ENCODE results near the gene ZNF391.
"Not testable (repeated sequence)": the region's sequence is repeated elsewhere in the genome, so short reads cannot be mapped to it uniquely, and the experiment has no call there.

The ZNF391 gene

GRCh38 chr6:27388293-27389197 lies at the start of gene ZNF391:
Gene ZNF391 (plus strand): TSS chr6:27388759. CDS start chr6:27400371, 11,612 bp downstream.
- peaks cover 26% of the 10 kb centered on the region for H3K4me1 Mint-ChIP-seq (ENCODE audit: low read depth)
- H3K27me3 Mint-ChIP-seq, result peaks cover 1% of the 10 kb centered on the region
- H3K9me3 Mint-ChIP-seq, result peaks cover 3% of the 10 kb centered on the region
- H3K36me3 Mint-ChIP-seq (ENCODE audit: low read depth), result peaks cover under 1% of the 10 kb centered on the region
- H3K4me3 Mint-ChIP-seq, result peak within 1 kb of the TSS; percentile 95
- H3K27ac Mint-ChIP-seq, result peak within 1 kb of the TSS; percentile 91

GRCh38 chr6:27352850-27353249 lies 35.7 kb upstream of the ZNF391 start:
- H3K4me3 Mint-ChIP-seq, result no peak overlapping the region
- no peak overlapping the region for H3K27ac Mint-ChIP-seq
- H3K4me1 Mint-ChIP-seq (ENCODE audit: low read depth), result no peaks in the 10 kb centered on the region
- H3K9me3 Mint-ChIP-seq, result peaks cover 33% of the 10 kb centered on the region
- H3K36me3 Mint-ChIP-seq (ENCODE audit: low read depth), result peaks cover 10% of the 10 kb centered on the region
- H3K27me3 Mint-ChIP-seq, result peaks cover 5% of the 10 kb centered on the region

GRCh38 chr6:27358786-27359185 lies 29.8 kb upstream of the ZNF391 start:
- no peaks in the 10 kb centered on the region for H3K27me3 Mint-ChIP-seq
- no peaks in the 10 kb centered on the region for H3K4me1 Mint-ChIP-seq (ENCODE audit: low read depth)
- peaks cover 47% of the 10 kb centered on the region for H3K9me3 Mint-ChIP-seq
- H3K27ac Mint-ChIP-seq, result no peak overlapping the region
- H3K36me3 Mint-ChIP-seq (ENCODE audit: low read depth), result peaks cover 38% of the 10 kb centered on the region
- no peak overlapping the region for H3K4me3 Mint-ChIP-seq

- Mint-ChIP-seq H3K4me1 (ENCODE audit: low read depth) (no peaks in the 10 kb centered on the region), H3K4me3 (no peak overlapping the region), H3K27ac (no peak overlapping the region), H3K27me3 (no peaks in the 10 kb centered on the region), H3K9me3 (peaks cover 47% of the 10 kb centered on the region), H3K36me3 (ENCODE audit: low read depth) (peaks cover 38% of the 10 kb centered on the region)
Observed at GRCh38 chr6:27359231-27359630, 29.3 kb upstream of the ZNF391 start.

GRCh38 chr6:27368202-27368601 lies 20.4 kb upstream of the ZNF391 start:
- peaks cover 24% of the 10 kb centered on the region for H3K36me3 Mint-ChIP-seq (ENCODE audit: low read depth)
- H3K27me3 Mint-ChIP-seq, result no peaks in the 10 kb centered on the region
- no peaks in the 10 kb centered on the region for H3K4me1 Mint-ChIP-seq (ENCODE audit: low read depth)
- H3K27ac Mint-ChIP-seq, result no peak overlapping the region
- H3K9me3 Mint-ChIP-seq, result peaks cover 10% of the 10 kb centered on the region
- no peak overlapping the region for H3K4me3 Mint-ChIP-seq

- Mint-ChIP-seq H3K36me3 (ENCODE audit: low read depth) (peaks cover 22% of the 10 kb centered on the region), H3K4me3 (no peak overlapping the region), H3K9me3 (peaks cover 10% of the 10 kb centered on the region), H3K27me3 (peaks cover 8% of the 10 kb centered on the region), H3K27ac (no peak overlapping the region), H3K4me1 (ENCODE audit: low read depth) (peaks cover 15% of the 10 kb centered on the region)
Observed at GRCh38 chr6:27370391-27370790, 18.2 kb upstream of the ZNF391 start.

GRCh38 chr6:27374824-27375612 lies 13.5 kb upstream of the ZNF391 start:
- H3K36me3 Mint-ChIP-seq (ENCODE audit: low read depth), result no peaks in the 10 kb centered on the region
- H3K4me3 Mint-ChIP-seq, result peak overlapping the region; percentile 85
- H3K4me1 Mint-ChIP-seq (ENCODE audit: low read depth), result peaks cover 21% of the 10 kb centered on the region
- peaks cover 13% of the 10 kb centered on the region for H3K27me3 Mint-ChIP-seq
- no peak overlapping the region for H3K27ac Mint-ChIP-seq
- no peaks in the 10 kb centered on the region for H3K9me3 Mint-ChIP-seq

- peak overlapping the region; percentile 79 for H3K27ac Mint-ChIP-seq
- H3K27me3 Mint-ChIP-seq, result peaks cover 13% of the 10 kb centered on the region
- H3K36me3 Mint-ChIP-seq (ENCODE audit: low read depth), result no peaks in the 10 kb centered on the region
- H3K9me3 Mint-ChIP-seq, result no peaks in the 10 kb centered on the region
- peak overlapping the region; percentile 85 for H3K4me3 Mint-ChIP-seq
- peaks cover 21% of the 10 kb centered on the region for H3K4me1 Mint-ChIP-seq (ENCODE audit: low read depth)
Observed at GRCh38 chr6:27375613-27376079, 12.9 kb upstream of the ZNF391 start.

- H3K27ac Mint-ChIP-seq; H3K36me3 Mint-ChIP-seq (ENCODE audit: low read depth): not testable (repeated sequence)
- H3K9me3 Mint-ChIP-seq, result peaks cover 13% of the 10 kb centered on the region
Observed at GRCh38 chr6:27378406-27378805, 10.2 kb upstream of the ZNF391 start.

GRCh38 chr6:27381001-27381400 lies 7.6 kb upstream of the ZNF391 start:
- H3K36me3 Mint-ChIP-seq (ENCODE audit: low read depth); H3K27ac Mint-ChIP-seq; H3K4me3 Mint-ChIP-seq; H3K4me1 Mint-ChIP-seq (ENCODE audit: low read depth): not testable (repeated sequence)
- peaks cover 14% of the 10 kb centered on the region for H3K27me3 Mint-ChIP-seq
- peaks cover 17% of the 10 kb centered on the region for H3K9me3 Mint-ChIP-seq

More at GRCh38 chr6:27378406-27378805, 10.2 kb upstream of the ZNF391 start:
- not testable (repeated sequence) for H3K4me3 Mint-ChIP-seq
- Mint-ChIP-seq H3K4me1 (ENCODE audit: low read depth) (peaks cover 21% of the 10 kb centered on the region), H3K27me3 (peaks cover 19% of the 10 kb centered on the region)

GRCh38 chr6:27383011-27383410 lies 5.5 kb upstream of the ZNF391 start:
- H3K9me3 Mint-ChIP-seq, result peaks cover 17% of the 10 kb centered on the region
- no peak overlapping the region for H3K4me3 Mint-ChIP-seq
- peaks cover 7% of the 10 kb centered on the region for H3K36me3 Mint-ChIP-seq (ENCODE audit: low read depth)
- peaks cover 3% of the 10 kb centered on the region for H3K4me1 Mint-ChIP-seq (ENCODE audit: low read depth)
- H3K27ac Mint-ChIP-seq, result no peak overlapping the region
- H3K27me3 Mint-ChIP-seq, result peaks cover 9% of the 10 kb centered on the region

GRCh38 chr6:27383481-27383880 lies 5.1 kb upstream of the ZNF391 start:
- peaks cover 7% of the 10 kb centered on the region for H3K36me3 Mint-ChIP-seq (ENCODE audit: low read depth)
- H3K4me1 Mint-ChIP-seq (ENCODE audit: low read depth), result peaks cover 8% of the 10 kb centered on the region
- peaks cover 17% of the 10 kb centered on the region for H3K9me3 Mint-ChIP-seq
- H3K4me3 Mint-ChIP-seq, result no peak overlapping the region
- no peak overlapping the region for H3K27ac Mint-ChIP-seq
- peaks cover 9% of the 10 kb centered on the region for H3K27me3 Mint-ChIP-seq

GRCh38 chr6:27392623-27393022 lies 4.1 kb downstream of the ZNF391 start:
- peaks cover 26% of the 10 kb centered on the region for H3K4me1 Mint-ChIP-seq (ENCODE audit: low read depth)
- H3K36me3 Mint-ChIP-seq (ENCODE audit: low read depth), result peaks cover 16% of the 10 kb centered on the region
- H3K4me3 Mint-ChIP-seq, result no peak overlapping the region
- H3K9me3 Mint-ChIP-seq, result peaks cover 4% of the 10 kb centered on the region
- no peaks in the 10 kb centered on the region for H3K27me3 Mint-ChIP-seq
- H3K27ac Mint-ChIP-seq, result no peak overlapping the region

GRCh38 chr6:27394073-27394472 lies 5.5 kb downstream of the ZNF391 start:
- peaks cover 13% of the 10 kb centered on the region for H3K4me1 Mint-ChIP-seq (ENCODE audit: low read depth)
- peaks cover 27% of the 10 kb centered on the region for H3K36me3 Mint-ChIP-seq (ENCODE audit: low read depth)
- H3K9me3 Mint-ChIP-seq, result peaks cover 8% of the 10 kb centered on the region
- H3K27me3 Mint-ChIP-seq, result no peaks in the 10 kb centered on the region
- H3K4me3 Mint-ChIP-seq, result no peak overlapping the region
- no peak overlapping the region for H3K27ac Mint-ChIP-seq
